Measurements from ENCODE around the gene NAV3. TPM values are rescaled to one million over a fixed set of nuclear protein-coding genes. Genes with fewer than 3 reads are reported as not detected.

The NAV3 gene
- total RNA-seq, 2 donors from 2014 or later, result 2.6 to 6.6 TPM

- TF ChIP-seq CTCF (IDR thresholded peaks at IDR 0.05) (no peak), POLR2A (IDR thresholded peaks at IDR 0.05) (no peak)
- 26% methylated on average over 4 of the region's 4 CpGs for WGBS, 2 donors
- DNase-seq, result peak in 2 of 4 donors; percentile 18 to 22
- intact Hi-C loops (cut with DNase I), result no loop called here
- no peaks in the 10 kb centered on the region for H3K9me3 ChIP-seq
- no peak for ATAC-seq
- H3K36me3 ChIP-seq (replicated peaks in 1 of 2; ENCODE audit: insufficient read depth in 1 of 2, low read depth in 2 of 2), result no peaks in the 10 kb centered on the region
- H3K27ac ChIP-seq, result no peak overlapping the region
- no peak overlapping the region for H3K4me3 ChIP-seq
- H3K4me1 ChIP-seq, result no peaks in the 10 kb centered on the region
- H3K27me3 ChIP-seq, result no peaks in the 10 kb centered on the region
Observed at GRCh38 chr12:78018171-78018910, 187.6 kb downstream of the NAV3 start.

- WGBS, 2 donors, result 36 to 51% methylated on average over 3 of the region's 3 CpGs
Observed at GRCh38 chr12:78018939-78019338, 188.2 kb downstream of the NAV3 start.

GRCh38 chr12:78028426-78028825 is 197.7 kb downstream of the NAV3 start:
- Histone ChIP-seq H3K36me3 (replicated peaks in 1 of 2; ENCODE audit: insufficient read depth in 1 of 2, low read depth in 2 of 2) (no peaks in the 10 kb centered on the region), H3K27me3 (no peaks in the 10 kb centered on the region), H3K4me3 (no peak overlapping the region), H3K9me3 (no peaks in the 10 kb centered on the region), H3K27ac (no peak overlapping the region), H3K4me1 (no peaks in the 10 kb centered on the region)
- DNase-seq (no peak), ATAC-seq (no peak)
- intact Hi-C loops (cut with DNase I), result no loop called here
- no peak for TF ChIP-seq CTCF (IDR thresholded peaks at IDR 0.05)
- TF ChIP-seq POLR2A (IDR thresholded peaks at IDR 0.05), result no peak
- 42 to 47% methylated on average over 1 of the region's 1 CpG for WGBS, 2 donors

More at GRCh38 chr12:78018939-78019338, 188.2 kb downstream of the NAV3 start:
- no peak for DNase-seq
- no peaks in the 10 kb centered on the region for H3K36me3 ChIP-seq (replicated peaks in 1 of 2; ENCODE audit: insufficient read depth in 1 of 2, low read depth in 2 of 2)
- H3K4me1 ChIP-seq, result no peaks in the 10 kb centered on the region
- H3K4me3 ChIP-seq, result no peak overlapping the region
- intact Hi-C loops (cut with DNase I), result no loop called here
- H3K9me3 ChIP-seq, result no peaks in the 10 kb centered on the region
- no peaks in the 10 kb centered on the region for H3K27me3 ChIP-seq
- TF ChIP-seq CTCF (IDR thresholded peaks at IDR 0.05) (no peak), POLR2A (IDR thresholded peaks at IDR 0.05) (no peak)
- ATAC-seq, result no peak
- H3K27ac ChIP-seq, result no peak overlapping the region

- Histone ChIP-seq H3K27me3 (no peaks in the 10 kb centered on the region), H3K4me1 (no peaks in the 10 kb centered on the region), H3K27ac (no peak overlapping the region), H3K36me3 (replicated peaks in 1 of 2; ENCODE audit: insufficient read depth in 1 of 2, low read depth in 2 of 2) (no peaks in the 10 kb centered on the region), H3K9me3 (no peaks in the 10 kb centered on the region), H3K4me3 (no peak overlapping the region)
- DNase-seq (peak in 1 of 4 donors; percentile 32), ATAC-seq (peak; percentile 45)
- 34 to 37% methylated on average over 4 of the region's 4 CpGs for WGBS, 2 donors
- intact Hi-C loops (cut with DNase I), result no loop called here
- no peak for TF ChIP-seq POLR2A (IDR thresholded peaks at IDR 0.05)
- TF ChIP-seq CTCF (IDR thresholded peaks at IDR 0.05), result no peak
Observed at GRCh38 chr12:78034025-78034424, 203.3 kb downstream of the NAV3 start.

All from body of pancreas (tissue), 4 donors.